Right ventricle myocardium inferior (tissue), 1 donor: Measurements from ENCODE around the gene MAP3K8. TPM values are rescaled to one million over a fixed set of nuclear protein-coding genes. Genes with fewer than 3 reads are reported as not detected.

Experiments used
- ATAC-seq: fragments of 200-7000 bp; cut with Tn5 transposase; one replicate; pipeline ENCODE4 v1.9.1; 2020; ENCODE audit warnings: mild to moderate bottlenecking, moderate library complexity
- DNase-seq: peaks from one replicate; pipeline ENCODE4 v3.0.0; 2021; ENCODE audit errors: missing footprints
- intact Hi-C: fragments of 100-400 bp; cut with DNase I; formaldehyde crosslinking; loops from one replicate; pipeline ENCODE4 v1.11.0; 2022
- total RNA-seq: library from RNA; stranded (reverse); fragmentation: NEBNext Ultra II Directional; extraction: Animal tissue kit (Norgen Biotek cat#: 25700); gene quantifications from one replicate; pipeline ENCODE4 v1.2.1, GENCODE V29; 2021
- donor health status: DM: no; HTN: yes; CAD: no; lungs with severe emphysema.

The MAP3K8 gene
- total RNA-seq, 1 donor from 2014 or later, result 6.7 TPM

DNA sequence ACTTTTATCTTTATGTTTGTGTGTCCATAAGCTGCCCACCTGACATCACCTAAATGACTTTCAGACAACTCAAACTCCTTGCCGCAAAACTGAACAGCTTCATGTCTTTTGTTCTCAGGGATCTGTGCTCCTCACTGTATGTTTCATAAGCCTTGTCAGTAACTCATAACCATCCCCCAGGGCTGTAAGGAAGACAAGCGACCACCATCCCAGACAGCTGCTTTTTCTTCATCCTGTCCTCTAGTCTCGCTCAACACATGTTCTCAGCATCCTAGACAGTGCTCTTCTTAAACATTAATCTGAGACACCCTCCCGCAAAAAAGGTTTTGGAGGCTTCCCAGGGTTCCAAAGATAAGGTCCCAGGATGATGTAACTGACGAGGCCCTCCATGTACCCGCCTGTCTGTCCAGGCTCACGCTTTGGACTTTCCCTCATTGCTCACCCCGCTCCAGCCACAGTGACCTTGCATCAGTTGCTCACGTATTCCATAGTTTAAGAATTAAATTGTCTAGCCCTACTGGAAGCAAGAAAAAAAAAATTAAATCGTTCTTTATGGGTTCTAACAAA is 69.8 kb downstream of the MAP3K8 start:
- ATAC-seq (no peak), DNase-seq (no peak)
- intact Hi-C loops, result no loop called here

DNA sequence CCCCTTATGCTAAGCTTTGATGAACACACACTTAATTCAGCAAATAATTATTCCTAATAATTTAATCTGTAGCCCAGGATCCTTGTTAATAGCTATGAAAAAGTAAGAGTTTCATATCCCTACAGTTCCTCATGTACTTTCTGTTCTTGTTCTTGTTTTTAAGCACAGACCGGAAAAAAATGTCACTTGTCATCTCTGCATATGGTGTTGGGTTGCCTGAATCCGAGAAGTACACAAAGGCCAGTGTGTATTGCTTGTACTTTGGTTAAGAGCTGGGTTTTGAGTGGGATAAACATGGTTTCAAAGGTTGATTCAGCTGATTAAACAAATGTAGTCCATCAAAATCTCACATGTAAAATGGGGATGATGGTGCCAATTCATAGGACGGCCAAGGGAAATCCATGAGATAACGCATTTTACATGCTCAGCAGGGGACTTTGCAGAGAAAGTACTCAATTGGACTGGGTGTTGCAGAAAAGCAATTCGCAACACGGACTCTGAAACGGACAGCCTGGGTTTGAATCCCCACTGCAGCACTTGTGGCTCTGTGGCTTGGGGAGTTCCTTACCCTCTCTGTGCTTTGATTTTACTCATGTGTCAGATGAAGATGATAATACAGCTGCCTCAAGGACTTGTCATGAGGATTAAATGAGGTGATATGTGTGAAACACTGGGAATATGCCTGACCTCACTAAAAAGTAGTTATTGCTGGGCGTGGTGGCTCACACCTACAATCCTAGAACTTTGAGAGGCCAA is 71.7 kb downstream of the MAP3K8 start:
- DNase-seq (no peak), ATAC-seq (no peak)
- intact Hi-C loops, result no loop called here

DNA sequence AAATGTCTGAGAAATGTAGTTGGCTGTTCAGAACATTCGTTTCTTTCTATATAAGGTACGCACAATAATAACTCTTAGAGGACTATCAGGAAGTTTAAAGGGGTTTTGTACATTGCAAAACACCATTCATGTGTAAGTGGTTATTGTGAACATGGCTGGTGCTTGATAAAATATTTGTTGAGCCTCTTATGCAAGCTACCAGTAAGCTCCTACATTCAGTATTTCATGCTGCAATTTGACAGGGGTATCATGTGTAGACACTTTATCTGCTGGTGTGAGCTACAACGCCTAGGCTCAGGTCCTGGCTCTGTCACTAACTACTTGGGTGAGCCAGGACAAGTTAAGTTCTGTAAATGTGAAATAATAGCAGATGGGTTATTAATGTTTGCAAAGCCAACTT is 75.5 kb downstream of the MAP3K8 start:
- no peak for DNase-seq
- intact Hi-C loops, result no loop called here
- no peak for ATAC-seq

DNA sequence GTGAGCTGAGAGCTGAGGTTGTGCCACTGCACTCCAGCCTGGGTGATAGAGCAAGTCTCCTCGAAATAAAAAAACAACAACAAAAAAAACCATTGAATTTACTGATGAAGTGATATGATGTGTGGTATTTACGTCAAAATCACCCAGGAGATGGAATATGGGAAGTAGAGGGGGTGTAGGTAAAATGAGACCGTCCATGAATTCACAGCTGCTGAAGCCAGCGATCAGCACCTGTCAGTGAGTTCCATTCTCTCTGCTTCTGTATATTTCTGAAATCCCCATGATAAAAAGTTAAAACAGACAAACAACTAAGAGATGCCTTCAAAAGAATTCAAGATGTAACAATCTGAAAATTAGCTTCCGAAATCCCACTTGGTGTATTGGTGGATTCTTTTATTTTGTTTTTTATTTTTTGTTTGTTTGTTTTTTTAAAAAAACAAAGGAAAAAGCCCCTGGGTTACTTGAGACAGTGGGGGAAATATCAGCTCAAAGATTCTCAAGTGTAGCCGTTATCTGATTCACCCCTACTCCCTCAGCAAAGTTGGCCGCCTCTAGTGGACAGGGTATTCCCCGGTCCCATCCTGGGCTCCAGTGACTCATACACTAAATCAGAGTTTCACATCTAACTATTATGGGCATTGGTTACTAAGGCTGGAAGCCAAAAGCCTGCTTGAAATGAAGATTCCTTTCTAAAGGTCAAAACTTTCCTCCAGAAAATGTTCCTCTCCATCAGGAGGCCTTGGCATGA is 76.4 kb downstream of the MAP3K8 start:
- ATAC-seq, result no peak
- intact Hi-C loops, result no loop called here

DNA sequence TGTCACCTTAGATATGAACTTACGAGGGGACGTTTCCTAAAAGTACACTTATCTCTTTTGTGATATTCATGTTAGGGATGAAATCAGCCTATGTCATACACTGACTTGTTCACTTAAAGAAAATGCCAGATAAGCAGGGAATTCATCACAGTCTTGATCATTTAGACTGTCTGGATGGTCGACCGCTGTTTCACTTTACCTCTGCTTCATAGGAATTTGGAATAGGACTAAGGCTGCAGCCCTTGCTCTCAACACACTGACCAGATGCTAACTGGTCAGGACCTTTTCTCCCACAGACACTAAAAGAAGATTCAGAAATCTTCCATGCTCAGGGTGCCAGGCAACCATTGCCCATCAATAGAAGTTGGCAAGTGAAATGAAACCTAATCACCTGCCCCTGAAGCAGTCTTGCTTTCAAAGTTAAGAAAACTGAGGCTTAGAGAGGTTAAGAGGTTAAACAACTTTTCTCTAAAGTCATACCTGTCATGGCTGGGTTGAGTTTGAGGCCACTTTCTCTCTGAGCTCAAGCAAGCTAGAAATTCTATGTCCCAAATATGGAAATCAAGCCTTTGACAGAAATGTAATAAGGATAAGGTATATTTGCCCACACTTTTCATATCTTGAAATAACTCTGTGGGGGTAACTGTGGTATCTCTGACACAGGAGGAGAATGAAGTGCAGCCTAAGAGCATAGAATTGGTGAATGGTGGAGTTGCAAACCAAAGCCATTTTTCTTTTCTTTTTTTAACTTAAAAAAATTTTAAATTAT is 77.1 kb downstream of the MAP3K8 start:
- DNase-seq, result no peak
- intact Hi-C loops, result no loop called here
- ATAC-seq, result no peak

More for the DNA sequence above, 76.4 kb downstream of the MAP3K8 start:
- DNase-seq, result no peak

Other genes starting within 250 kb of the MAP3K8 start
- 24.2 TPM for gene MTPAP, start 84.9 kb upstream of the MAP3K8 start, total RNA-seq
- not detected for gene LYZL2, start 195.6 kb downstream of the MAP3K8 start, total RNA-seq